ENCODE measurements around the gene STPG4.
"Not testable (repeated sequence)": the region's sequence is repeated elsewhere in the genome, so short reads cannot be mapped to it uniquely, and the experiment has no call there.

The STPG4 gene, protein sequence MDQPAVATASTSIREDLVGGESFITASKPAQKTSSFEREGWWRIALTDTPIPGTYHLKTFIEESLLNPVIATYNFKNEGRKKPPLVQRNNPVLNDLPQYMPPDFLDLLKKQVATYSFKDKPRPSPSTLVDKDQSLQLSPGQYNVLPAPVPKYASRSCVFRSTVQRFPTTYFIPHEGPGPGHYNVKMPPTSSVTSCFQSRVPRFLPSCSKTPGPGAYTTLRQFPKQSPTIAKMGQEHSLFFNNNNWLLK

GRCh38 chr2:47155091-47155876, at the start of gene STPG4:
STPG4 (minus strand) TSS chr2:47155308; CDS start chr2:47155251, 57 bp downstream.
- DNase-seq (ENCODE audit: low read depth): no peak

DNA sequence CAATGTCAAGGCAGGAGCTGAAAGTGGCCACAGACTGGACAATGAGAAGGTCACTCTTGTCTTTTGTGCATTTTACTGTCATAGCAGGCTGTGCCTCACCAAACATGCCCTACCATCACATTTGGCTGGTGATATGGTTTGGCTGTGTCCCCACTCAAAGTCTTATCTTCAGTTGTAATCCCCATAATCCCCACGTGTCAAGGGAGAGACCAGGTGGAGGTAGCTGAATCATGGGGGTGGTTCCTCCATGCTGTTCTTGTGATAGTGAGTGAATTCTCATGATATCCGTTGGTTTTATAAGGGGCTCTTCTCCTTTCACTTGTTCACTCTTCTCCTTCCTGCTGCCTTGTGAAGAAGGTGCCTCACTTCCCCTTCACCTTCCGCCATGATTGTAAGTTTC, 49.6 kb upstream of the STPG4 start:
- no peak for DNase-seq (ENCODE audit: low read depth)

- DNase-seq (ENCODE audit: low read depth): no peak
These were observed 48.9 kb upstream of the STPG4 start for GRCh38 chr2:47203995-47204394.

DNA sequence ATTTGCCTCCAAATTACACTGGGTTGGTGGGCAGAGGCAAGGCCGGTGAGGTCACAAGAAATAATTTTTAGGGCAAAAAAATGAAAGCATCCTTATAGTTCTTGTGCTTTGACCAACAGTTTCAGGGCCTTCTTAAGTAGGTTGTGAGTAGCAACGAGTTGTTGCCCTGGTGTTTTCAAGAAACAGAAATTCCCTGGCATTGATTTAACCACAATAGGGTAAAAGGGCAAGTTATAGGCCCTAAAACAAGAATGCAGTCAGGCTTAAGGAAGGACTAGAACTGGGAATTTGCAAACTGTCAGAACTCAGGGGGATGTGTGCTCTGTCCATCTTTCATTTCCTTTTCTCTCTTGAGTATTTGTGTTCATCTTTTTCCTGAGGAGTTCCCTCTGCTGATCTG, 46.1 kb upstream of the STPG4 start:
- DNase-seq (ENCODE audit: low read depth): no peak

DNA sequence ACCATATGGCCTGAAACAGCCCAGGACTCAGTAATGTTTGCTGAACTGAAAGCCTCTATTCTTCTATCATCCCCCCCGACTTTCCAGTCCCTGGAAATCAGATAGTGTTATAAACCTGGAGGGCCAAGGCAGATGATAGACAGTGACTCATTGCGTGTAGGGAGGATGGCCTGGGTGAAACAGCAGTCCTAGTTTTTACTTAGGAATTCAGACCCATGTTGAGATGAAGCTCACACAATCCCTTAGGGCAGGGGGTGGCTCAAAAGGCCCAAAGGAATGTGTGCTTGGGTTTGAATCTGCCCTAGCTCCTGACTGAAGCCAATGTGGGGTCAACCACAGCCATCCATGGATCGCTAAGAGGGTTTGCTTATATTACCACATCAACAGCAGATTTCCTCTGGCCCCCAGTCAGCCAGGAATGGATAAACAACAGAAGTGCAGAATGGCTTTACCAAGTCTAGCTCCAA, 43.9 kb upstream of the STPG4 start:
- no peak for DNase-seq (ENCODE audit: low read depth)

DNA sequence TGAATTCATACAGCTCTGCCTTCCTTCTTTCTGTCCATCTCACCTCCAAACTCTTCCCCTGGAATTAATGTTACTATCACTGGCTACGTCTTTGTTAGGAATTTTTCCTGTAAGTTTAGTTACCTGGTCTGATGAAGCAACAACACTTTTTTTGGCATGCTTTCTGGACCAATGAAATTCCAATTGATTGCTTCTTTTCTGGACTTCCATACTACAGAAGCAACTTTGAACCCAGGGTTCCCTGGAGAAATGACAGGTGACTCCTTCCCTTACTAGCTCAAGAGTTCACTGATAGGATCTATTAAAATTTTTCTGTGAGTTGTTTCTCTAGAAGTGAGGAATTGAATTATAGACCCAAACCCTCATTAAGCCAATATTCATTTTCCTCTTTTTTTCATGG, 41.4 kb upstream of the STPG4 start:
- DNase-seq (ENCODE audit: low read depth): no peak

GRCh38 chr2:47196046-47196445, 40.9 kb upstream of the STPG4 start:
- no peak for DNase-seq (ENCODE audit: low read depth)

GRCh38 chr2:47195148-47195547, 40.0 kb upstream of the STPG4 start:
- no peak for DNase-seq (ENCODE audit: low read depth)

DNA sequence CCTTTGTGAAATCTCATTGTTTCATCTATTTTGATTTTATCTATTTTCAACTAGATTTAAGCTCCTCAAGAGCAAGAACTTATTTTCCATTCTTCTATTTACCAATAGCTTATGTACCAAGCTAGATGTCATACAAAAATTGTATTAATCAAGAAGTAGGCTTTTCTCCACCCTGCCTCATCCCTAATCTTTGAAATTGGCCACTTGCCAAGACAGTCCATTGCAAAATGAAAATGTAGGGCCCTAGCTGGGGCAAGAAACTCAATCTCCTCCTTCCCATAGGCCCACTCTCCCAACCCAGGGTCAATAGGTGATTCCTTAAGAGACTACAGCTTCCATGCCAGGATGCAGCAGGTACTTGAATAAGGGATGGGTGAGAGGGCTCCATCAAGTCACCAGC, 39.3 kb upstream of the STPG4 start:
- no peak for DNase-seq (ENCODE audit: low read depth)

DNA sequence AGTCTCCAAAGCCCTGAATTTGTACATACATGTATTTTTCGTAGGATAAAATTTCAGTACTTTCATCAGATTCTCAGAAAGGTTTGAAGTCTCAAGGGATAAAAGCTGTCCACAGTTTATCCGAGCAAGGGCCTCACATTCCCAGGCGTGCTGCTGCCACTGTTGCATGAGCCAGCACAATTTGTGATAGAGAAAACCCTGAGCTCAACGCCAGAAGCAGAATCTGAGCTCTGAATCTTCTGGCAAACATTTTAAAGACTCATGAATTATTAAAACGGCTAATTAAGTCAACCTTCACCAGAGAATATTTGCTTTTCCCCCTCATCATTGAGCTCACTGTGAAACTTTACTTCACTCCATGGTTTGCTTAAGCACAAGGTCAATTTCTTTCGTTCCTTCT, 38.5 kb upstream of the STPG4 start:
- DNase-seq (ENCODE audit: low read depth): no peak

- DNase-seq (ENCODE audit: low read depth): no peak
These were observed 35.2 kb upstream of the STPG4 start for GRCh38 chr2:47190188-47190881.

GRCh38 chr2:47189635-47190034, 34.5 kb upstream of the STPG4 start:
- DNase-seq (ENCODE audit: low read depth): no peak

- DNase-seq (ENCODE audit: low read depth): no peak
These were observed 32.0 kb upstream of the STPG4 start for GRCh38 chr2:47187069-47187468.

DNA sequence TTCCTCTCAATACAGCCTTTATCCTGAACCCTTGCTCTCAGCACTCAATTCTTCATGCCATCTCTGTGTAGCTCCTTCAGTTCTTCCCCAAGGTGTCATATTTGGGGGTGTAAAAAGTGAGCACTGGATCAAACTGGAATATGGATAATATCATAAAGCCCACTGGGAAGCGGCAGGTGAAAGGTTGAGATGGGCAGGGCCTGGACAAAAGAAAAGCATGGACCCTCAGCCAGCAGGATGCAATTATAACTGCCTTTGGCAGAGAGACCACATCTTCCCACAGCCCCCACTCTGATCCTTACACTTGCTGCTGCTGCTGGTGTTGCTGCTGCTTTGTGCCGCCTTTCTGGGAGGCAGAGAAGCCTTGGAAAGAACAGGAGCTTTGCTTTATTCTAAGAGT, 31.2 kb upstream of the STPG4 start:
- DNase-seq (ENCODE audit: low read depth): no peak

DNA sequence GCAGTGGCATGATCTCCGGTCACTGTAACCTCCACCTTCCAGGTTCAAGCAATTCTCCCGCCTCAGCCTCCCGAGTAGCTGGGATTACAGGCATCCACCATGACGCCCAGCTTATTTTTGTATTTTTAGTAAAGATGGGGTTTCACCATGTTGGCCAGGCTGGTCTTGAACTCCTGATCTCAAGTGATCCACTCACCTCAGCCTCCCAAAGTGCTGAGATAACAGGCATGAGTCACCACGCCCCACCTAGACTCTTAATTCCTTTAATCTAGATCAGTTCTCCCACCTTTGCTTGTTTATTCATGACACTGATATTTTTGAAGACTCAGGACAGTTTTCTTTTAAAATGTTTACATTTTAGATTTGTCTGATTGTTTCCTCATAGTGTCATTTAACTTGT, 30.0 kb upstream of the STPG4 start:
- DNase-seq (ENCODE audit: low read depth): not testable (repeated sequence)

- no peak for DNase-seq (ENCODE audit: low read depth)
These were observed 26.1 kb upstream of the STPG4 start for GRCh38 chr2:47181176-47181575.

DNA sequence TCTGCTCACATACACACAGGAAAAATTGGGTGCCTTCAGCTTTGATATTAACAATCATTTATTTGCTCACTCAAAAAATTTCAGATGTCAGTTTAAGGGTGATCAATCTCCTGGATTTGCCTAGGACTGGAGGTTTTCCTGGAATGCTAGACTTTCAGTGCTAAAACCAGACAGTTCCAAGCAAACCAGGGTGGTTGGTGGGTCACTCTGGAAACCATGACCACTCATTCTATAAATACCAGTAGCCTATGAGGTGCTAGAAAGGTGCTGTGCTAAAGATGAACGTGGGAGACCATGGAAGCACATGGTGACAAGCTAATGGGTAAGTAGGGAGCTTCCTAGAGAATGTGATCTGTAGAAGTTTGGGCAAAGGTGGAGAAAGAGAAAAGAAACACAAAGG, 25.4 kb upstream of the STPG4 start:
- no peak for DNase-seq (ENCODE audit: low read depth)

GRCh38 chr2:47179388-47179787, 24.3 kb upstream of the STPG4 start:
- no peak for DNase-seq (ENCODE audit: low read depth)

GRCh38 chr2:47178341-47178740, 23.2 kb upstream of the STPG4 start:
- DNase-seq (ENCODE audit: low read depth): no peak

- no peak for DNase-seq (ENCODE audit: low read depth)
These were observed 22.0 kb upstream of the STPG4 start for GRCh38 chr2:47177043-47177565.

GRCh38 chr2:47174733-47175361, 19.7 kb upstream of the STPG4 start:
- DNase-seq (ENCODE audit: low read depth): peak; percentile 9

- no peak for DNase-seq (ENCODE audit: low read depth)
These were observed 19.1 kb upstream of the STPG4 start for GRCh38 chr2:47173986-47174732.
